ENCODE measurements around the gene FILIP1L. TPM values are rescaled to one million over a fixed set of nuclear protein-coding genes. Genes with fewer than 3 reads are reported as not detected.

FILIP1L gene
- polyA plus RNA-seq, 1 of the 3 experiments (the other 2 are of a cell fraction): 26.8 TPM

DNA sequence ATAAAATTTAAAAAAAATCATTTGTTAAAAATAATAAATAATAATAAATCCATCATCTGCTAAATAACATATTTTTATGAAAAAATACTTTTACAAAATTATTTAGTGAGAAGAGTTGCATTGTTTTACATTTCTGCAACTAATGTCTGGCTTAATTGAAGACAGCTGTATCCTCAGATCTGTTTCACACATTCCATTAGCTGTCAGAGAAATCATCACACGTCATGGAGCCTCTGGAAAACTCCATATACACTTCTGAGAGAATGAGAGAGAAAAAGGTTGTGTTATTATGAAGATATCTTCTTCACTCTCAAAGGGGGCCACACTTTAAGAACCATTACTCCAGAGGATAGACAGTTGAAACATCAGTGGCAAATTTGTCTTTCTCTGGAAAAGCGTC lies 255.8 kb downstream of the FILIP1L start:
- no peak for TF ChIP-seq NRF1 (IDR thresholded peaks at IDR 0.05; ENCODE audit: low read depth, low read length)
- Histone ChIP-seq H2AFZ (ENCODE audit: low read depth) (no peak overlapping the region), H3K27me3 (ENCODE audit: insufficient read depth) (no peaks in the 10 kb centered on the region), H3K4me3 (ENCODE audit: low read depth in 2 of 2, low read length in 1 of 2) (no peak overlapping the region), H3K36me3 (replicated peaks in 1 of 2; ENCODE audit: control insufficient read depth in 1 of 2, insufficient read depth in 2 of 2, low read length in 1 of 2) (peaks cover 31 to 36% of the 10 kb centered on the region in 2 experiments), H4K20me1 (ENCODE audit: insufficient read depth) (no peaks in the 10 kb centered on the region), H3F3A (replicated peaks; ENCODE audit: insufficient read depth) (peaks cover 17% of the 10 kb centered on the region), H3K9ac (no peak overlapping the region; the same call in 1 of the 2 replicates), H3K4me1 (ENCODE audit: control insufficient read depth in 1 of 2, insufficient read depth in 2 of 2, low read depth in 1 of 2, low read length in 1 of 2) (peaks cover 2 to 39% of the 10 kb centered on the region in 2 experiments; a peak in 3 of 4 replicates), H3K79me2 (ENCODE audit: insufficient read depth) (peaks cover 89% of the 10 kb centered on the region), H3K9me2 (no peaks in the 10 kb centered on the region), H3K4me2 (no peak overlapping the region), H3K9me3 (no peaks in the 10 kb centered on the region), H3K27ac (ENCODE audit: low read depth in 2 of 2, low read length in 1 of 2) (peak overlapping the region in 1 of 2 experiments; percentile 81; a peak in 2 of 4 replicates)
- POLR2A ChIA-PET: no interaction called here
- no peak for DNase-seq
- CTCF ChIA-PET: interaction anchor here (0.8 to 5.5 kb wide), 4 partner anchors 12 to 396 kb away, joined by 4 to 22 read pairs (median 10); no protein-coding TSS in a partner anchor
- WGBS (ENCODE audit: low lambda C conversion rate): 94% methylated on average over 2 of the region's 2 CpGs

DNA sequence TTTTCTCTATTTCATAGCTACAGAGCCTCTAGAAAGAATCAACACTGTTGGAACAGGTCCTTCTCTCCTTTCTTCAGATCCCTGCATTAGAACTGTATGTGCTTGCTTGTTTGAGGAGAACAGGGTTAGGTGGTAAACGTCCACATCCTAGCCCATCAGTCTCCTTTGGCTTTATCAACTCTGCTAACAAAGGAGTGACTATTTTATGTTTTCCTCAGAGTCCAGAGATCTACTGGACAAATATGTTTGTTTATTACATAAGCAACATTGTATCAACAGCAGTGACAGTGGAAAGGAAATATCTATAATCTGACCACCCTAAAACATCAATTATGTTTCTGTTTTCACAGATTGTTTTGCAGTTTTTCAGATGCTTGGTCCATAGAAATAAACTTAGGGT lies 257.0 kb downstream of the FILIP1L start:
- Histone ChIP-seq H3K9me3 (no peaks in the 10 kb centered on the region), H3K4me3 (ENCODE audit: low read depth in 2 of 2, low read length in 1 of 2) (no peak overlapping the region), H3K27me3 (ENCODE audit: insufficient read depth) (no peaks in the 10 kb centered on the region), H3K79me2 (ENCODE audit: insufficient read depth) (peaks cover 90% of the 10 kb centered on the region), H3K9ac (no peak overlapping the region), H3K36me3 (replicated peaks in 1 of 2; ENCODE audit: control insufficient read depth in 1 of 2, insufficient read depth in 2 of 2, low read length in 1 of 2) (peaks cover 28 to 32% of the 10 kb centered on the region in 2 experiments), H2AFZ (ENCODE audit: low read depth) (no peak overlapping the region), H3K9me2 (no peaks in the 10 kb centered on the region), H3K4me2 (no peak overlapping the region), H3K27ac (ENCODE audit: low read depth in 2 of 2, low read length in 1 of 2) (peak overlapping the region in 1 of 2 experiments; percentile 9; a peak in 2 of 4 replicates), H3K4me1 (ENCODE audit: control insufficient read depth in 1 of 2, insufficient read depth in 2 of 2, low read depth in 1 of 2, low read length in 1 of 2) (peaks cover 2 to 33% of the 10 kb centered on the region in 2 experiments), H3F3A (replicated peaks; ENCODE audit: insufficient read depth) (peaks cover 7% of the 10 kb centered on the region), H4K20me1 (ENCODE audit: insufficient read depth) (no peaks in the 10 kb centered on the region)
- POLR2A ChIA-PET: no interaction called here
- CTCF ChIA-PET: interaction anchor here (5.5 kb wide), 1 partner anchor 397 kb away, joined by 22 read pairs; no protein-coding TSS in a partner anchor
- no peak for DNase-seq
- WGBS (ENCODE audit: low lambda C conversion rate): 96% methylated on average over 1 of the region's 1 CpG
- TF ChIP-seq YY1 (IDR thresholded peaks at IDR 0.05; ENCODE audit: low read depth): no peak

GRCh38 chr3:99856437-99857220 lies 257.7 kb downstream of the FILIP1L start:
- Histone ChIP-seq H2AFZ (ENCODE audit: low read depth) (no peak overlapping the region), H3K4me3 (ENCODE audit: low read depth in 2 of 2, low read length in 1 of 2) (no peak overlapping the region), H3K27ac (ENCODE audit: low read depth in 2 of 2, low read length in 1 of 2) (peak overlapping the region in 1 of 2 experiments; percentile 9; a peak in 2 of 4 replicates), H3K9me2 (no peaks in the 10 kb centered on the region), H3K27me3 (ENCODE audit: insufficient read depth) (no peaks in the 10 kb centered on the region), H3K9me3 (no peaks in the 10 kb centered on the region), H3K9ac (no peak overlapping the region), H3K36me3 (replicated peaks in 1 of 2; ENCODE audit: control insufficient read depth in 1 of 2, insufficient read depth in 2 of 2, low read length in 1 of 2) (peaks cover 30% of the 10 kb centered on the region in 2 experiments), H3K79me2 (ENCODE audit: insufficient read depth) (peaks cover 91% of the 10 kb centered on the region), H3F3A (replicated peaks; ENCODE audit: insufficient read depth) (peaks cover 6% of the 10 kb centered on the region), H3K4me1 (ENCODE audit: control insufficient read depth in 1 of 2, insufficient read depth in 2 of 2, low read depth in 1 of 2, low read length in 1 of 2) (peaks cover 2 to 29% of the 10 kb centered on the region in 2 experiments), H4K20me1 (ENCODE audit: insufficient read depth) (no peaks in the 10 kb centered on the region), H3K4me2 (no peak overlapping the region)
- TF ChIP-seq USF1 (IDR thresholded peaks at IDR 0.05; ENCODE audit: borderline replicate concordance, low read depth): no peak
- no peak for TF ChIP-seq IRF3 (IDR thresholded peaks at IDR 0.05; ENCODE audit: low read depth, low read length)
- no peak for TF ChIP-seq RAD21 (IDR thresholded peaks at IDR 0.05; ENCODE audit: low read length)
- no peak for TF ChIP-seq JUND (IDR thresholded peaks at IDR 0.05)
- TF ChIP-seq YY1 (IDR thresholded peaks at IDR 0.05; ENCODE audit: low read depth): no peak
- no peak for TF ChIP-seq ZBTB33 (IDR thresholded peaks at IDR 0.05; ENCODE audit: borderline replicate concordance, low read depth)
- no peak for TF ChIP-seq ELF1 (IDR thresholded peaks at IDR 0.05)
- no peak for TF ChIP-seq TEAD4 (IDR thresholded peaks at IDR 0.05; ENCODE audit: borderline replicate concordance, insufficient read depth)
- TF ChIP-seq NFIC (IDR thresholded peaks at IDR 0.05; ENCODE audit: borderline replicate concordance): no peak
- TF ChIP-seq SMC3 (IDR thresholded peaks at IDR 0.05; ENCODE audit: low read depth, low read length): no peak
- no peak for TF ChIP-seq EP300 (IDR thresholded peaks at IDR 0.05; ENCODE audit: borderline replicate concordance in 1 of 2, low read depth in 1 of 2, low read length in 1 of 2)
- TF ChIP-seq TCF12 (IDR thresholded peaks at IDR 0.05): no peak
- POLR2A ChIA-PET: no interaction called here
- CTCF ChIA-PET: interaction anchor here (0.6 kb wide), 1 partner anchor 15 kb away, joined by 3 read pairs; no protein-coding TSS in a partner anchor
- DNase-seq: no peak
- 93% methylated on average over 3 of the region's 3 CpGs for WGBS (ENCODE audit: low lambda C conversion rate)

Data from SK-N-SH (cell line).